ENCODE data around the gene USP2. TPM values are rescaled to one million over a fixed set of nuclear protein-coding genes. Genes with fewer than 3 reads are reported as not detected.

Gene USP2
- total RNA-seq, 2 experiments from 2014 or later: 0.55 to 0.68 TPM

DNA sequence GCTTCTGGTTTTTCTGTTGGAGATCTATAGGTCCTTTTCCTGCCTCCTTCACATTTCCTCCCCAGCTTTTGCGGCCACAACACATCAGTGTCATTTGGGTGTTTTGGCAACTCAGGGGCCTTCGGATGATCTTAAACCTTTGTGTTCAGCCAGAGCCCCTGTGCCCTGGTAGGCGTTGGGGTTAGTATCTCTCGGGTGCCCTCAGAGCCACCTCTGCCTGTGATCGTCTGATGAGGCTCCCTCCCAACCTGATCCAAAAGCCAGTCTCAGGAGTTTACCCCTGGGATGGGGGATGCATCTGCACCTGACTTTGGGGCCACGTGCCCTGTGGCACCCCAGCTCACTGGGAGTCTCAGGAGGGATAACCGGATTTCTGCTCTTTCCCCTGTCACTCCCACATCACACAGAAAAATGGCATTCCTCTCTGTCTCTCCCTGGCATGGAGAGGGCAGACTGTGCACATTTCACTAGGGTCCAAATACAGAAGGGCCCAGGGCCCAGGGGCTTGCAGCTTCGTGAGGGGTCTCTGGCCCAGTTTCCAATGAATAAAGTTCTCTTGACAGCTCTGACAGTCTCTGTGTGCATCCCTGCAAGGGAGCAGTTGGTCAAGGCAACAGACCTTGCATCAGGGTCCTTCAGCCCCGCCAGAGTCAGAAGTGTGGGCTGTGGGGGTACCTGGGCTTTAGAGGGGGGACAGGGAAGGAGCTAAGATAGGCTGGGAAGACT lies 44.6 kb downstream of the USP2 start:
- no peak for ATAC-seq
- POLR2A ChIA-PET: interaction anchor here (1.7 kb wide), 1 partner anchor 131 kb away, joined by 5 read pairs; the partner anchor contains the start of gene CBL

DNA sequence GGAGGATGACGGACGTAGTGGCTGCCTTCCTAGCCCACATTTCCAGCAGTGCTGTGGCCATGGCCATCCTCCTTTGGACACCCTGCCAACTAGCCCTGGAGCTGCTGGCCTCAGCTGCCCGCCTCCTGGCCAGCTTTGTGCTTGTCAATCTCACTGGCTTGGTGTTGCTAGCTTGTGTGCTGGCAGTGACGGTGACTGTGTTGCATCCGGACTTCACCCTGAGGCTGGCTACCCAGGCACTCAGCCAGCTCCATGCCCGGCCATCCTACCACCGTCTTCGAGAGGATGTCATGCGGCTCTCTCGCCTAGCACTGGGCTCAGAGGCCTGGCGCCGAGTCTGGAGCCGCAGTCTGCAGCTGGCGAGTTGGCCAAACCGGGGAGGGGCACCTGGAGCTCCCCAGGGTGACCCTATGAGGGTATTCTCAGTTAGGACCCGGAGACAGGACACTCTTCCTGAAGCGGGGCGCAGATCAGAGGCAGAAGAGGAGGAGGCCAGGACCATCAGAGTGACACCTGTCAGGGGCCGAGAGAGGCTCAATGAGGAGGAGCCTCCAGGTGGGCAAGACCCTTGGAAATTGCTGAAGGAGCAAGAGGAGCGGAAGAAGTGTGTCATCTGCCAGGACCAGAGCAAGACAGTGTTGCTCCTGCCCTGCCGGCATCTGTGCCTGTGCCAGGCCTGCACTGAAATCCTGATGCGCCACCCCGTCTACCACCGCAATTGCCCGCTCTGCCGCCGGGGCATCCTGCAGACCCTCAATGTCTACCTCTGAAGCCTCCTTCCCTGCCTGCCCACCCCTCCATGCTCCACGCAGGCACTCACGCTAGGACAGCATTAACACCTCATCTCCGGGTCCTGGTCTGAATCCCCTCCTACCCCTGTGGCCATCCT lies 45.6 kb downstream of the USP2 start:
- H3K27ac Mint-ChIP-seq: peak overlapping the region; percentile 96
- peaks cover 63% of the 10 kb centered on the region for H3K4me1 Mint-ChIP-seq (ENCODE audit: low read depth)
- CTCF ChIA-PET: interaction anchor here (4.3 to 5.6 kb wide), 2 partner anchors 13 to 20 kb away, joined by 37 to 96 read pairs (median 57); no protein-coding TSS in a partner anchor
- ATAC-seq: no peak
- peaks cover 11% of the 10 kb centered on the region for H3K27me3 Mint-ChIP-seq (ENCODE audit: low read depth)
- DNase-seq: no peak
- POLR2A ChIA-PET: interaction anchor here (2.5 kb wide), 1 partner anchor 14 kb away, joined by 13 read pairs; no protein-coding TSS in a partner anchor
- peak overlapping the region; percentile 92 for H3K4me3 Mint-ChIP-seq
- peaks cover 22% of the 10 kb centered on the region for H3K36me3 Mint-ChIP-seq (ENCODE audit: low read depth)
- no peaks in the 10 kb centered on the region for H3K9me3 Mint-ChIP-seq (ENCODE audit: insufficient read depth)

More for the DNA sequence above, 44.6 kb downstream of the USP2 start:
- Mint-ChIP-seq H3K36me3 (ENCODE audit: low read depth) (peaks cover 22% of the 10 kb centered on the region), H3K4me3 (peak overlapping the region; percentile 55), H3K27ac (peak overlapping the region; percentile 67), H3K4me1 (ENCODE audit: low read depth) (peaks cover 69% of the 10 kb centered on the region), H3K27me3 (ENCODE audit: low read depth) (peaks cover 18% of the 10 kb centered on the region), H3K9me3 (ENCODE audit: insufficient read depth) (no peaks in the 10 kb centered on the region)
- CTCF ChIA-PET: interaction anchor here (1.1 to 5.1 kb wide), 15 partner anchors 9 to 138 kb away, joined by 3 to 96 read pairs (median 13); partner anchors contain the start of genes CBL and USP2
- DNase-seq: no peak

DNA sequence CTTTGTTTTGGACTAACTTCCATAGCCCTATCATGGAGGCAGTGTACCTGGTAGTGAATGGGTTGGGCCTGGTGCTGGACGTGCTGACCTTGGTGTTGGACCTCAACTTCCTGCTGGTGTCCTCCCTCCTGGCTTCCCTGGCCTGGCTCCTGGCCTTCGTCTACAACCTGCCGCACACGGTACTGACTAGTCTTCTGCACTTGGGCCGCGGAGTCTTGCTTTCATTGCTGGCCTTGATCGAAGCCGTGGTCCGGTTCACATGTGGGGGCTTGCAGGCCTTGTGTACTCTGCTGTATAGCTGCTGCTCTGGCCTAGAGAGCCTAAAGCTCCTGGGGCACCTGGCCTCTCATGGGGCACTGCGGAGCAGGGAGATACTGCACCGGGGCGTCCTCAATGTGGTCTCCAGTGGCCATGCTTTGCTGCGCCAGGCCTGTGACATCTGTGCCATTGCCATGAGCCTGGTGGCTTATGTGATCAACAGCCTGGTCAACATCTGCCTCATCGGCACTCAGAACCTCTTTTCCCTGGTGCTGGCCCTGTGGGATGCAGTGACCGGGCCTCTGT lies 46.3 kb downstream of the USP2 start:
- Mint-ChIP-seq H3K27me3 (ENCODE audit: low read depth) (peaks cover 15% of the 10 kb centered on the region), H3K9me3 (ENCODE audit: insufficient read depth) (no peaks in the 10 kb centered on the region), H3K27ac (peak overlapping the region; percentile 96), H3K36me3 (ENCODE audit: low read depth) (peaks cover 22% of the 10 kb centered on the region), H3K4me3 (peak overlapping the region; percentile 92), H3K4me1 (ENCODE audit: low read depth) (peaks cover 62% of the 10 kb centered on the region)
- POLR2A ChIA-PET: interaction anchor here (0.7 to 2.5 kb wide), 4 partner anchors 11 to 240 kb away, joined by 3 to 13 read pairs (median 6); a partner anchor contains a TSS
- DNase-seq: no peak
- no peak for ATAC-seq
- CTCF ChIA-PET: interaction anchor here (1.1 to 5.6 kb wide), 4 partner anchors 13 to 166 kb away, joined by 3 to 57 read pairs (median 20); no protein-coding TSS in a partner anchor

DNA sequence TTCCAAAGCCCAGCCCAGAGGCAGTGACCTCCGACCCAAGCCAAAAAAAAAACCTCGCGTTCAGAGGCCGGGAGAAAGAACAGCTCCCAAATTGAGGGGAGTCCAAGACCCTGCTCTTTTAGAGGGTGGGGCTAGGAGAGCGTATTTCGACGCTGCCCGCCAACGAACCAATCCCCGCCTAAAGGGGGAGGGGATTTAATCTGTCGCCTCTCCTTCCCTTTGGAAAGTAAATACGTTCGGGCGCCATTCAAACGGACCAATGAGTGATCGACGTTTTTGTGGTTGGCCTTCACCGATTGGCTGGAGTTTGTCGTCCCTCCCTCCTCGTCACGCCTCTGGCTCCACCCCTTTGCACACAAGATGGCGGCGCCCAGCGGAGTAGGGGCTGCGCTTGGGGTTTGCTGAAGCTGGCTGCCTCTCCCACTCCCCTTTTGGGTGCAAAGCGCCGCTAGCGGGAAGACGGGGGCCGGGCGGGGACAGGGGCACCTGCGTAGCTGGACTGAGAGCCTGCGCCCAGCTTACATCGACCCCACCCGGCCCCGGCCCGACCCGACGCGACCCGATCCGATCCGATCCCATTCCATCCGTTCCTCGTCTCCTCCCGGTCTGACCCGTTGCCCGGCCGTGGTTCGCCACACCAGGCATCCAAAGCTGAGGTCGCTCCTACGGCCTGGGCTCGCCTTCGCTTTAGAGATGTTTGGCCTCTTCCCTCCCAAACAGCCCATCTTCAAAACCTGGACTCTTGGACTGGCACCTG lies 47.1 kb downstream of the USP2 start, which contains the start of gene RNF26:
Gene RNF26, plus strand, starts transcription at position 354 of the 757 bp plus-strand sequence. CDS start 596 bp downstream, outside the sequence.
- ChIA-PET CTCF (interaction anchor here (1.1 to 5.6 kb wide), 4 partner anchors 12 to 165 kb away, joined by 3 to 57 read pairs (median 20); no protein-coding TSS in a partner anchor), POLR2A (interaction anchor here (0.7 to 2.5 kb wide), 5 partner anchors 10 to 267 kb away, joined by 3 to 13 read pairs (median 4); partner anchors contain the start of gene VPS11)
- no peaks in the 10 kb centered on the region for H3K9me3 Mint-ChIP-seq (ENCODE audit: insufficient read depth)
- H3K4me1 Mint-ChIP-seq (ENCODE audit: low read depth): peaks cover 60% of the 10 kb centered on the region
- peak; percentile 96 for ATAC-seq
- peaks cover 22% of the 10 kb centered on the region for H3K36me3 Mint-ChIP-seq (ENCODE audit: low read depth)
- H3K27me3 Mint-ChIP-seq (ENCODE audit: low read depth): peaks cover 20% of the 10 kb centered on the region
- H3K4me3 Mint-ChIP-seq: peak within 1 kb of the TSS; percentile 92
- peak within 1 kb of the TSS; percentile 96 for H3K27ac Mint-ChIP-seq
- DNase-seq: peak; percentile 98

DNA sequence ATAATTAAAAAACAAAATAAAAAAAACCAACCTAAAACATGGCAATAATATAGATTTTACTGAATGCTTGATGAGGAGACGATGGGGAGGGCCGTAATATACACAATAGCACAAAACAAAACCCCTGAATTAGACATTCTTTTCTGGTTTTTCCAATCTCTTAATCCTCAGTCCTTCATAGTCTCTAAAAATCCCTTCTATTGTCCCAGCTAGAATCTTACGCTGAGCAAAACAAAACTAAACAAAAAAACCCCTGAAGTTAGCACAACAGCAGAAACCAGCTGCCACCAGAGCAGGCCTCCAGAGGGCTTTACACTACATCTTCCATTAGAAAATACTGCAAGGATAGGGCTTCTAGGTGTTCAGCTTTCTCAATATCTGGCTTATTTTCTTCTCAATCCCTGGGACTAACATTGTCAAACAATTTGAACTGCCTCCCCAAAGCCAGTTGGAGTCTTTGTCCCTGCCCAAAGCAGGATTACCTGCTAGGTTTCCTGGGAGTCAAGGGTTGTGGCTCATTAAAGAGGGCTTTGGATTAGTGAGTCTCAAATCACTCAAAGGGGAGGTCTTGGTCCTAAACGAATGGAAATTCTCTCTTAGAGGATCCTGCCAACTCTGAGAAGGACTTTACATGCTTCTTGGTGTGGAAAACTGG lies 49.3 kb downstream of the USP2 start:
- DNase-seq (no peak), ATAC-seq (no peak)
- H3K27ac Mint-ChIP-seq: peak overlapping the region; percentile 22
- H3K4me1 Mint-ChIP-seq (ENCODE audit: low read depth): peaks cover 42% of the 10 kb centered on the region
- H3K4me3 Mint-ChIP-seq: no peak overlapping the region
- no peaks in the 10 kb centered on the region for H3K9me3 Mint-ChIP-seq (ENCODE audit: insufficient read depth)
- H3K27me3 Mint-ChIP-seq (ENCODE audit: low read depth): peaks cover 17% of the 10 kb centered on the region
- peaks cover 16% of the 10 kb centered on the region for H3K36me3 Mint-ChIP-seq (ENCODE audit: low read depth)
- ChIA-PET CTCF (interaction anchor here (1.4 to 5.6 kb wide), 3 partner anchors 10 to 163 kb away, joined by 3 to 57 read pairs (median 3); no protein-coding TSS in a partner anchor), POLR2A (no interaction called here)

DNA sequence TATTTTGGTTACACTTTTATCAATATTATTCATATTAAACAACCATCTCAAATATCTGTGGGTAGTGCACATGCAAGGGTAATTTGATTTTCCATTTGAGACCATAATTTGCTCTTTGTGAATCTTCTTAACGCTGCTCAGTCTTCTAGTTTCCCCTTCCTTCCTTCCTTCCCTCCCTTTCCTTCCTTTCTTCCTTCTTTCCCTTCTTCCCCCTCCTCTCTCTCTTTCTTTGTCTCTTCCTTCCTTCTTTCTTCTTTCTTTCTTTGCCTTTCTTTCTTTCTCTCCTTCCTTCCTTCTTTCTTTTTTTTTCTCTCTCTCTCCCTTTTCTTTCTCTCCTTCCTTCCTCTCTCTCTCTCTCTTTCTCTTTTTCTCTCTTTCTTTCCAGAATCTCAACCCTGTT lies 51.3 kb downstream of the USP2 start:
- Mint-ChIP-seq H3K36me3 (ENCODE audit: low read depth) (no peaks in the 10 kb centered on the region), H3K4me1 (ENCODE audit: low read depth) (peaks cover 22% of the 10 kb centered on the region), H3K4me3 (no peak overlapping the region), H3K27me3 (ENCODE audit: low read depth) (peaks cover 17% of the 10 kb centered on the region), H3K27ac (no peak overlapping the region), H3K9me3 (ENCODE audit: insufficient read depth) (no peaks in the 10 kb centered on the region)
- ChIA-PET CTCF (interaction anchor here (1.5 to 5.6 kb wide), 2 partner anchors 8 to 26 kb away, joined by 3 to 57 read pairs; no protein-coding TSS in a partner anchor), POLR2A (no interaction called here)
- no peak for DNase-seq
- no peak for ATAC-seq

DNA sequence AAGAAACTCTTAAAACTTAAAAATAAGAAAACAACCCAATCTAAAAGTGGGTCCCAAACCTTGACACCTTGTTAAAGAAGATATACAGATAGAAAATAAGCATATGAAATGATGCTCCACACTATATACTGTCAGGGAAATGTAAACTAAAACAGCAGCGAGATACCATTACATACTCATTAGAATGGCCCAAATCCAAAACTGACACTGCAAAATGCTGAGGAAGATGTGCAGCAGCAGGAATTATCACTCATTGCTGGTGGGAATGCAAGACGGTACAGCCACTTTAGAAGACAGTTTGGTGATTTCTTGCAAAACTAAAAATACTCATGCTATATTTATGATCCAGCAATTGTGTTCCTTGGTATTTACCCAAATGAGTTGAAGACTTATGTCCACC lies 52.2 kb downstream of the USP2 start:
- H3K4me1 Mint-ChIP-seq (ENCODE audit: low read depth): peaks cover 17% of the 10 kb centered on the region
- H3K27me3 Mint-ChIP-seq (ENCODE audit: low read depth): peaks cover 17% of the 10 kb centered on the region
- no peak for ATAC-seq
- H3K9me3 Mint-ChIP-seq (ENCODE audit: insufficient read depth): no peaks in the 10 kb centered on the region
- no peak for DNase-seq
- POLR2A ChIA-PET: interaction anchor here (0.8 kb wide), 1 partner anchor 8 kb away, joined by 5 read pairs; no protein-coding TSS in a partner anchor
- H3K36me3 Mint-ChIP-seq (ENCODE audit: low read depth): no peaks in the 10 kb centered on the region
- no peak overlapping the region for H3K27ac Mint-ChIP-seq
- H3K4me3 Mint-ChIP-seq: no peak overlapping the region
- CTCF ChIA-PET: interaction anchor here (1.1 to 1.5 kb wide), 2 partner anchors 9 to 27 kb away, joined by 3 to 4 read pairs; no protein-coding TSS in a partner anchor

DNA sequence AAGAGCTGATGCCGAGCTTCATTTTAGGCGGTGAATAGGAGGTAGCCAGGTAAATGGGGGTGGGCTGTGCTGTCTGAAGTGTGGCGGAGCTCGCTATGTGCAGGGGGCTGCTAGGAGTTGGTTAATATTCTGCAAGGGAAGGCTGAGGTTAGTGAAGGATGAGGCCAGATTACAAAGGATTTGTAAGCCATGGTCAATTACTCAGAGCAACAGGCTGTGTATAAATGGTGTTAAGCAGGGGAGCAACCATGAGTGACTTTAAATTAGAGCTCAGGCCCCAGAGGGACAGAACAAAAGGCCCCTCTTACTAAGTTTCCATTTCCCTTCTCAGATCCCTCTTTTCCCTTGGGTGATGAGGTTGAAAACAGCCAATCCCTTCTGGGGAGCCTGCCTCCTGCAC lies 57.3 kb downstream of the USP2 start:
- DNase-seq (no peak), ATAC-seq (no peak)
- peaks cover 2% of the 10 kb centered on the region for H3K27me3 Mint-ChIP-seq (ENCODE audit: low read depth)
- CTCF ChIA-PET: interaction anchor here (0.7 to 4.6 kb wide), 27 partner anchors 9 to 266 kb away, joined by 3 to 96 read pairs (median 5); partner anchors contain the start of genes C1QTNF5, C2CD2L, CBL and HINFP
- H3K9me3 Mint-ChIP-seq (ENCODE audit: insufficient read depth): no peaks in the 10 kb centered on the region
- peaks cover 24% of the 10 kb centered on the region for H3K4me1 Mint-ChIP-seq (ENCODE audit: low read depth)
- no peak overlapping the region for H3K4me3 Mint-ChIP-seq
- H3K27ac Mint-ChIP-seq: no peak overlapping the region
- no peaks in the 10 kb centered on the region for H3K36me3 Mint-ChIP-seq (ENCODE audit: low read depth)
- POLR2A ChIA-PET: interaction anchor here (0.8 to 4.5 kb wide), 4 partner anchors 10 to 229 kb away, joined by 4 to 20 read pairs (median 10); partner anchors contain the start of genes CBL and RNF26

DNA sequence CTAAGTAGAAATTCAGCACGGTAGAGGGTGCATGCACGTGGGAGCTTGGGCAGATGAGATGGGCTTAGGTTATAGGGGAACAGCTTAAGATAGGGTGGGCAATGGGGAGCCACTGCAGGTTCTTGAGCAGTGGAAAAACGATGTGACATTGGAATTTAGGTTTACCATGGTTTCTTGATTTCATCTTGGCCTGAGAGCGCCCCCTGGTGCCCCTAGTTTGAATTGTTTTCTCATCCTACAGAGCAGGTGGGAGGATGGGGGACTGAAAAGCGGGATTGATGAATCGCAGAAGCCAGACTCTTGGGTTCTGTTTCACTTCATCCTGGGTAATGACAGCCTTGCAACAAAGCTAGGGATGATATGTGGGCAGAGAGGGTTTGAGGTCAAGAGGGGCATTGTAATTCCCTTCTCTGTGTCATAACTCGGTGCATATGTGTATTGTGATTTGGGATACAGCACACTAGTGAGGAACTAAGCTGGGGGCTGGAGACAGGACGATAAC lies 57.9 kb downstream of the USP2 start:
- Mint-ChIP-seq H3K36me3 (ENCODE audit: low read depth) (no peaks in the 10 kb centered on the region), H3K27ac (no peak overlapping the region), H3K27me3 (ENCODE audit: low read depth) (peaks cover 6% of the 10 kb centered on the region), H3K9me3 (ENCODE audit: insufficient read depth) (no peaks in the 10 kb centered on the region), H3K4me3 (no peak overlapping the region), H3K4me1 (ENCODE audit: low read depth) (peaks cover 28% of the 10 kb centered on the region)
- ATAC-seq (no peak), DNase-seq (peak; percentile 87)
- CTCF ChIA-PET: interaction anchor here (0.7 to 4.6 kb wide), 43 partner anchors 9 to 266 kb away, joined by 3 to 96 read pairs (median 4); partner anchors contain the start of genes C1QTNF5, C2CD2L, CBL and HINFP
- POLR2A ChIA-PET: interaction anchor here (0.8 to 4.5 kb wide), 5 partner anchors 11 to 229 kb away, joined by 4 to 20 read pairs (median 10); partner anchors contain the start of genes CBL and RNF26
